NCI-H1092 (cell line): ENCODE measurements around the gene KCNC2.

Source experiments
- DNase-seq: peaks from one replicate; lab custom pipeline; 2025; lab: John Stamatoyannopoulos, UW

Gene KCNC2

GRCh38 chr12:75161488-75161887, 48.2 kb downstream of the KCNC2 start:
- no peak for DNase-seq

- no peak for DNase-seq
Observed at GRCh38 chr12:75157385-75157784, 52.3 kb downstream of the KCNC2 start.

DNA sequence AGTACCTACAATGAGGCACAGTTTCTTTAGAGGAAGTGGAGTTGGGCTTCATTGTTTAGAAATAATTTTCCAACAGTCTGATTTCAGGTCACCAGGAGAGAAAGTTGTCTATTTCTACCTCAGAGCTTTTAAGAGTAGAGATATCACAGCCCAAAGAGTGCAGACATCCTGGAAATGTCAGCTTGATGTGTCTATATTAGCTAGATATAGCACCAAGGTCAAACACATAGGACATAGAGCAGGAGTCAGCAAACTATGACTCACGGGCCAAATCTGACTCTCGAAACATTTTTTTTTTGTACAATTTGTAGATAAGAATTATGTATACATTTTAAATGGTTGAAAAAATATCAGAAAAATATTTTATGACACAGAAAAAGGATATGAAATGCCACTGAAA, 53.7 kb downstream of the KCNC2 start:
- DNase-seq = no peak

DNA sequence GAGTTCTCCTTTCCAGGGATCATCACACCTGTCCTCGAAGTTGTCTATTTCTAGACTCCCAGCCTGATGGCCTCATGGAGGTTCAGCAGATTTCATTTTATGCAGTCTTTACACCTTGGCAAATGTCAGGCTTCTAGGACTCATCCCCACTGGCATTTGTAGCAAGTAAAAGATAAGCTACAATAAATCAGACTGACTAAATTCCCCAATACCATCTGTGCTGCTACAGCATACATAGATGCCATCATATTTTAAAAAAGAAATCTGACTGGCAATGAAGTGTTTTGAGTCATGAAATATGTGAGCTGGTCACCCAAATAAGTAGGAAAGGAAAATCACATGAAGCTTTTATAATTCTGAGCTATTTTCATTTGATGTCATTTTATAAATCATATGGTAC, 55.3 kb downstream of the KCNC2 start:
- DNase-seq = no peak

DNA sequence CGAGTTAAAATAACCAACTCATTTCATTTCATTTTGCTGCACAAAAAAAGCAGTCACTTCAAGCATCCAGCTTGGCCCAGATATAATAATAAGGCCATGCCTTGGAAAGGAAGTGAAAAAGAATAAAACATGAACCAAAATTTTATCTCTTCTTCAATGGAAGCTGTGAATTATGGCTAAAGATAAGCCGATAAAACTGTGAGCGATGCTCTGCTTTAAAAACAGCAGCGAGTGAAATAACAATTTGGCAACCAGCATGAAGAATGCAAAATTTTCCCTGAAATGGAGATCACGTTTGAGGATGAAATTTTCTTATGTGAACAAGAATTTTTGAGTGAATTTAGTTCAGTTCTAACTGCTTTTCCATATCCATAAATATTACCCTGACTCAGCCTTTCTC, 70.4 kb downstream of the KCNC2 start:
- DNase-seq = no peak

GRCh38 chr12:75137896-75138295, 71.7 kb downstream of the KCNC2 start:
- no peak for DNase-seq

GRCh38 chr12:75135026-75135425, 74.6 kb downstream of the KCNC2 start:
- no peak for DNase-seq

DNA sequence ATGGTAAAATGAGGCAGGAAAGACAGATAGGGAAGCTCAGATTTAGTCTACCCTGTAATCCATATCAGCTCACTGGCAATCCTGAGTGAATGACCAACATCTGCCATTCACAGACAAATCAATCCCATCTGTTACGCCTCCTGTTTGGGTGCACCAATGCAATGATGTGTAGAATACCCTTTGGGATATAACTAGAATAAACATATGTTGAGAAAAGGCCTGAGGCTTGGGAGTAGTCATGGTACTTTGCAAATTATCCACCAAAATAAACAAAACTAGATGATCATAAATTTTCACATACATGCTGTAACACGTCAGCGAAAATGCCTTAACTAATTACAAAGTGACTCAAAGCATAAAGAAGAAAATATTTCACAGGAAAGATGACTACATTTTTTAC, 78.8 kb downstream of the KCNC2 start:
- DNase-seq = no peak

DNA sequence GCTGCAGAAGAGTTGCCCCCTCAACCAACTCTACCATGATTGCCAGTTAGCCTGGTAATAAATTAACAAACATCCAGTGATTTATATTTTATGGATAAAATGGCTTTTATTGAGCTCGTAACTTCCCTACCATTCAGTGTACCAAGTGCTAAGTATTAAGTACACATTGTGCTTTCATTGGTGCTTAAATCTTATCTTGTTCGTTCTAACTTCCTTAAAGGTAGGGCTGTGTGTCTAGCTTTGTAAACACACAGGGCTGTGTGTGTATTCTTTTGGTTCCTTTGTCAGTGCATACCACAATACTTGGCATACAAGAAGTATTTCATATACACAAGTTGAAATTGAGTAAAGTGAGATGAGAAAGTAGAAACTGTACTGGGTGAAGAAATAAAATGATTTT, 80.4 kb downstream of the KCNC2 start:
- no peak for DNase-seq

- no peak for DNase-seq
Observed at GRCh38 chr12:75121036-75121705, 88.5 kb downstream of the KCNC2 start.

GRCh38 chr12:75120311-75120711, 89.3 kb downstream of the KCNC2 start:
- no peak for DNase-seq

DNA sequence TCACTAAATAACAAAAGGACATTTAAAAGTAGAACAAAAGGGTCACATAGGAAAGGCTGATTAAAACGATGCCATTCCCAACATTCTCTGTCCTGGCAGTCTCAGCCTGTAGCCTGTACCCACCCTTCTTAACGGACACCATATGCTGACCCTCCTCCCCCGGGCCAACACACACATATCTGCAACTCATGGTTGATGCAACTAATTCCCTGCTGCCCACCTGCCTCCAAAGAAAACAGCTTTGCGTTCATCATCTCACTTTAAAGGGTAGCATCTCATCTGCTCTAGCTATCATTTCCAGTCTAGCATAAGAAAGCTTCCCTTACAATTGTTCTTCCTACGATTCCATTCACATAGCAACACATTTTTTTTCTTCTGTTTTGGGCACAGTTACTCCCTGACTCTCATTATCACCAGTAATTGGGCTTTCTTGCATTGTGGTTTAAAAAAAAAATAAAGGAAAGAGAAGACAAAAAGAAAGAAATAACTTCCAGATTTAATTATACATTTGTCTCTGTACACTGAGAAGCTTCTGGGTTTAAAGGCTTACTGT, 92.9 kb downstream of the KCNC2 start:
- DNase-seq = no peak

DNA sequence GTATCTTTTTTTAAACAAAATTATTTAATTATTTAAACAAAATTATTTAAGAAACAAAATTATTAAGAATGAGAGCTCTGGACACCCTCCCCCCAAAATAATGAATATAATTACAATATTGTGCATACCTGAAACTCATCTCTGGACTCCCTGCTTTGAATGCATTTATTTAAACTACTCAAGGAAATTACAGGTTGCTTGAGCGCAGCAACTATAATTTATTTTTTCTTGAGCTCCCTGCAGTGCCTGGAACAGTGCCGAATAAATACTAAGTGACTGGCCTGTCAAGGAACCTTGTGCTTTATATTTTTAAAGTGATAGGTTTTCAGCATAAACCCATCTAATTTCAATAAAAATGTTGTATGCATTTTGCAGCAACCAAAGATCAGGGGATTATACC, 93.9 kb downstream of the KCNC2 start:
- DNase-seq = no peak

GRCh38 chr12:75103822-75104221, 105.8 kb downstream of the KCNC2 start:
- DNase-seq = no peak

DNA sequence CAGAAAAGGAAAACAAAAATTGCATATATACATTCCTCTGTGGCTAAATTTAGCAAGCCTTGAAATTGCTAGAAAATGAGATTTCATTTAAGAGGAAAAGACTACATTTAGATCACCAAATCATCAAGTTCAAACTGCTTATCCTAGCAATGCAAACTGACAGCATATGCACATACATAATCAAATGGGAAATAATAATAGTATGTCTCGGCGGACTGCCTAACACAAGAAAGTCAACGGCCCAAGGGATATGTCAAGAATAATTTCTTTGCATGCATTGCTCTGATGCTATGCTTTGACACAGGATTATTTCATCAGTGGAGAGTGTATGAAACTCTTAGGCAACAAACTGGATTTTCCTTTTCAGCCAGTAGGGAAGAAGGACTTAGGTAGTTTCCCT, 107.9 kb downstream of the KCNC2 start:
- DNase-seq = no peak

- DNase-seq = no peak
Observed at GRCh38 chr12:75099210-75099609, 110.4 kb downstream of the KCNC2 start.

GRCh38 chr12:75097003-75097402, 112.6 kb downstream of the KCNC2 start:
- DNase-seq = no peak

DNA sequence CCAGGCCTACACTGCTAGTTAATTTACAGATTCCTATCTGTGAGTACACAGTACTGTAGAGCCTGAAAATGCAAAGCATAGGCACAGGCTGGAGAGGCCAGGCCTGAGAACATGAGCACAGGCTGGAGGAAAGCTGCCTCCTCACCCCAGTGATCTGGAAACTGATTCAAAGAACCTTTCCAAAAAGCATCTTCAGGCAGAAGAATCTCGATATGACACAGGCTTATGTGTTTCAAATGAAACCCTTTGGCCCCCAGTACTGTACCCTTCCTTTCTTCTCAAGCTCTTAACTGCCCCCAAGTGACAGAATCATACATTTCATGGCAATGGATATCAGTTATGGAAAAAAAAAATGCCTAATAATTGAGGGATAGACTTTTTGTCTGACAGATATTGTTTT, 122.0 kb downstream of the KCNC2 start:
- DNase-seq = no peak

DNA sequence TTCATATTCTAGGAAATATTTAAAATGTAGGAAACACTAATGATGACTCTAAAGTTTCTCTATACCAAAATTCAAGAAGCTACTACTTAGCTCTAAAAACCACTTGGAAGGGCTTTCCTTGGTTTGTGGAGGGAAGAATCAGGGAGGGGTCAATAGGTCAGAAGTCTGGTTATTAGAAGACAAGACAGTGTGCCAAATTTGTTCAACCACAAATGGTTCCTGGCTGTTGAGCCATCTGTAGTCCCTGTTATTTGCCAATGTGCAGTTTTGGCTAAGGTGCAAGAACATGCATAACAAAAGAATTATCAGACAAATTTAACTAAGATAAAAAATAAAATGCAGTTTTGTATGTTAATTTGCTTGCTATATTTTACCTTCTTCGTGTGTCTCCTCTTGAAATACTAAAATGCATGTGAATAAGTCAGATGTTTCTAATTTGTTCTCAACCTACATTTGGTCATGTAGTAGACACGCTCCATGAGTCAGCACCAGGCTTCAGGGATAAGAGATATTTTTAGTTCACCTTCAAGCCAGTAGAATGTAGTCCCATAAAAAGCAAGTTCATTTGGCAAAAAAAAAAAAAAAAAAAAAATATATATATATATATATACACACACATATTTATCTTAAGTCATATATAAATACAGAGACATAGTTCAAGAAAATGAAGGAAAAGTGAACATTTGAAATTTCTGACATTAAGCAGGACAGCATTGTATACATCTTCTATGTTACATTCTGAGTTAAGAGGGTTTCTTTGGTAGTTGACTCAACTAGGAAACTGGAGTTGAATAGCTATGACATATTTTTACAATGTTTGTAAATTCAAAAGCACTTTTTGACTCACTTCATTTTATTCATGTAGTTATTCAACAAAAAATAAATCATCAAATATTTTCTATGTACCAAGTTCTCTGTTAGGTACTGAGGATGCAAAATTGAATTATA, 123.3 kb downstream of the KCNC2 start:
- no peak for DNase-seq

DNA sequence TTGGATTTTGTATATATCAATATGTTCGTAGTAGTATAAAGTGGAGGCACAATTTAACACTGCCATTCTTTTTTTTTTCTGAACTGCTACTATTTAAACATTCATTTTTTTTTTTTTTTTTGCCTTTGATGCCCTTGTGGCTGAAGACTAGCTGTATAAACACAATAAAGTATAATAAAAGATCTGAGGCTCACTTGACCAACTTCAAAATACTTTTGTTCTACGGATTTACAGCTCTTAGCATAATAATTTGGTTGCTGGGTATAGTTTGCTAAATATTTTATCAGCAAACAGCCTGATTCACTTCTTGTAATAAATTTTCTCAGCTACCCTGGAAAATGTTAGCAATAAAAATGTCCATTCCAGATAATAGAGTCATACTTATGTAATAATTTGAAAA, 128.3 kb downstream of the KCNC2 start:
- DNase-seq = no peak

GRCh38 chr12:75080582-75080981, 129.1 kb downstream of the KCNC2 start:
- no peak for DNase-seq

DNA sequence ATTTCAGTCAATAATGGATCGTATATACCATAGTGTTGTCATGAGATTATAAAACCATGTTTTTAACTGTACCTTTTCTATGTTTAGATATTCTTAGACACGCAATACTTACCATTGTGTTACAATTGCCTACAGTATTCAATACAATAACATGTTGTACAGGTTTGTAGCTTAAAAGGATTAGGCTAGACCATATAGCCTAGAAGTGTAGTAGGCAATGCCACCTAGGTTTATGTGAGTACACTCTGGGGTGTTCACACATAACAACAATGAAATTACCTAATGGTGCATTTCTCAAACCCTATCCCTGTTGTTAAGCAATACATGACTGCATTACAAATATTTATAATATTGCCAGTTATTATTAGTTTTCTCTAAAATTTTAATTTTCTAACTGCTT, 144.2 kb downstream of the KCNC2 start:
- no peak for DNase-seq

DNA sequence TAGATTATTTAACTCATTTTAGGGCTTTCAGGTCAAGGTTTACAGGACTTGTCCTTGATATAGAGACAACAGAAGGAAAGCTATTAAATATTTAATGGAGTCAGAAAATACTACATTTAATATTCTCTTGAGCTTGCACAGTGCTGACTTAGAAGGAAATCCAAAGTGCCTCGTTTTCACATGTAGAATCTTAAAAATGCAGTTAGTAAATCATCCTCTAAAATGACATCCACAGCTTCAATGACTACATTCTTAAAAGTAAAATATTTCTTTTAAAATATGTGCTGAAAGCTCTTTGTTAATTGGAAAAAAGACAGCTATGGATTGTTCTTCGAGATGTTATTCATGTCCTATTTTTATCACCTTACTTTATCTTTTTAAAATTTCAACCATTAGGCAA, 146.9 kb downstream of the KCNC2 start:
- no peak for DNase-seq
